ENCODE data around the gene PDHX. TPM values are rescaled to one million over a fixed set of nuclear protein-coding genes. Genes with fewer than 3 reads are reported as not detected.
"Not testable (repeated sequence)": the region's sequence is repeated elsewhere in the genome, so short reads cannot be mapped to it uniquely, and the experiment has no call there.

PDHX gene
- 64.3 and 88.0 TPM in 2 replicates for total RNA-seq (2014; rRNA removed; shearing (Covaris generic); ENCODE audit: low replicate concordance)

- no peaks in the 10 kb centered on the region for H3K27me3 ChIP-seq
- peak within 1 kb of the TSS; percentile 99 for H3K4me3 ChIP-seq
These were observed at the start of gene PDHX, which contains the start of gene APIP for GRCh38 chr11:34916015-34916842. Gene PDHX (plus strand): TSS chr11:34916618. CDS start chr11:34916656, 38 bp downstream. Gene APIP (minus strand): TSS chr11:34916379. CDS start chr11:34916284, 95 bp downstream.

GRCh38 chr11:34869425-34869824, 47.0 kb upstream of the PDHX start:
- H3K27me3 ChIP-seq: no peaks in the 10 kb centered on the region
- H3K9me3 ChIP-seq: 0 out of 2 replicates have a peak, but pooled peaks cover under 1% of the 10 kb centered on the region
- DNase-seq: no peak
- H3K36me3 ChIP-seq: no peaks in the 10 kb centered on the region
- H3K4me3 ChIP-seq: no peak overlapping the region

More at GRCh38 chr11:34916015-34916842, at the start of gene PDHX, which contains the start of gene APIP:
- Histone ChIP-seq H3K36me3 (peaks cover 64% of the 10 kb centered on the region), H3K9me3 (peaks cover 3% of the 10 kb centered on the region; the same call in 1 of the 2 replicates)
- DNase-seq: peak; percentile 100

- no peaks in the 10 kb centered on the region for H3K9me3 ChIP-seq
- H3K36me3 ChIP-seq: peaks cover 3% of the 10 kb centered on the region; the same call in 1 of the 2 replicates
- no peak for DNase-seq
- no peak overlapping the region for H3K4me3 ChIP-seq
- no peaks in the 10 kb centered on the region for H3K27me3 ChIP-seq
These were observed 45.7 kb upstream of the PDHX start for GRCh38 chr11:34870548-34871196.

GRCh38 chr11:34874202-34874601, 42.2 kb upstream of the PDHX start:
- Histone ChIP-seq H3K27me3 (no peaks in the 10 kb centered on the region), H3K4me3 (no peak overlapping the region), H3K36me3 (peaks cover 13% of the 10 kb centered on the region), H3K9me3 (no peaks in the 10 kb centered on the region)
- DNase-seq: no peak

GRCh38 chr11:34877375-34877975, 38.9 kb upstream of the PDHX start:
- Histone ChIP-seq H3K27me3 (no peaks in the 10 kb centered on the region), H3K9me3 (no peaks in the 10 kb centered on the region), H3K36me3 (peaks cover 29% of the 10 kb centered on the region), H3K4me3 (no peak overlapping the region)
- no peak for DNase-seq

- Histone ChIP-seq H3K4me3 (no peak overlapping the region), H3K27me3 (no peaks in the 10 kb centered on the region), H3K9me3 (no peaks in the 10 kb centered on the region), H3K36me3 (peaks cover 45% of the 10 kb centered on the region)
- no peak for DNase-seq
These were observed 34.5 kb upstream of the PDHX start for GRCh38 chr11:34881900-34882299.

- Histone ChIP-seq H3K36me3 (peaks cover 50% of the 10 kb centered on the region), H3K9me3 (no peaks in the 10 kb centered on the region), H3K4me3 (no peak overlapping the region), H3K27me3 (no peaks in the 10 kb centered on the region)
- DNase-seq: no peak
These were observed 29.8 kb upstream of the PDHX start for GRCh38 chr11:34886609-34887008.

GRCh38 chr11:34887260-34887659, 29.2 kb upstream of the PDHX start:
- no peak overlapping the region for H3K4me3 ChIP-seq
- no peaks in the 10 kb centered on the region for H3K27me3 ChIP-seq
- H3K36me3 ChIP-seq: peaks cover 44% of the 10 kb centered on the region
- no peaks in the 10 kb centered on the region for H3K9me3 ChIP-seq
- no peak for DNase-seq

GRCh38 chr11:34890089-34890488, 26.3 kb upstream of the PDHX start:
- H3K4me3 ChIP-seq: no peak overlapping the region
- no peaks in the 10 kb centered on the region for H3K27me3 ChIP-seq
- DNase-seq: no peak
- H3K9me3 ChIP-seq: no peaks in the 10 kb centered on the region
- H3K36me3 ChIP-seq: peaks cover 40% of the 10 kb centered on the region

GRCh38 chr11:34890812-34891211, 25.6 kb upstream of the PDHX start:
- H3K27me3 ChIP-seq: no peaks in the 10 kb centered on the region
- H3K36me3 ChIP-seq: peaks cover 38% of the 10 kb centered on the region
- no peak overlapping the region for H3K4me3 ChIP-seq
- no peak for DNase-seq
- H3K9me3 ChIP-seq: no peaks in the 10 kb centered on the region

GRCh38 chr11:34891611-34892010, 24.8 kb upstream of the PDHX start:
- H3K4me3 ChIP-seq: no peak overlapping the region
- H3K9me3 ChIP-seq: no peaks in the 10 kb centered on the region
- H3K36me3 ChIP-seq: peaks cover 42% of the 10 kb centered on the region
- DNase-seq: no peak
- no peaks in the 10 kb centered on the region for H3K27me3 ChIP-seq

- no peak for DNase-seq
- Histone ChIP-seq H3K36me3 (peaks cover 34% of the 10 kb centered on the region), H3K27me3 (no peaks in the 10 kb centered on the region), H3K9me3 (no peaks in the 10 kb centered on the region), H3K4me3 (no peak overlapping the region)
These were observed 23.0 kb upstream of the PDHX start for GRCh38 chr11:34893416-34893815.

- DNase-seq, H3K4me3 ChIP-seq: not testable (repeated sequence)
- peaks cover 21% of the 10 kb centered on the region for H3K9me3 ChIP-seq
These were observed 20.2 kb upstream of the PDHX start for GRCh38 chr11:34896191-34896590.

GRCh38 chr11:34897171-34897870, 19.1 kb upstream of the PDHX start:
- Histone ChIP-seq H3K27me3 (no peaks in the 10 kb centered on the region), H3K9me3 (peaks cover 25% of the 10 kb centered on the region), H3K36me3 (peaks cover 51% of the 10 kb centered on the region), H3K4me3 (no peak overlapping the region)
- no peak for DNase-seq

More at GRCh38 chr11:34896191-34896590, 20.2 kb upstream of the PDHX start:
- H3K27me3 ChIP-seq: not testable (repeated sequence)
- peaks cover 43% of the 10 kb centered on the region for H3K36me3 ChIP-seq

GRCh38 chr11:34898474-34898873, 17.9 kb upstream of the PDHX start:
- Histone ChIP-seq H3K36me3 (peaks cover 58% of the 10 kb centered on the region), H3K27me3 (no peaks in the 10 kb centered on the region), H3K9me3 (peaks cover 25% of the 10 kb centered on the region), H3K4me3 (no peak overlapping the region)
- DNase-seq: no peak

- H3K27me3 ChIP-seq: no peaks in the 10 kb centered on the region
- peaks cover 25% of the 10 kb centered on the region for H3K9me3 ChIP-seq
- DNase-seq: no peak
- H3K4me3 ChIP-seq: no peak overlapping the region
- H3K36me3 ChIP-seq: peaks cover 57% of the 10 kb centered on the region
These were observed 16.8 kb upstream of the PDHX start for GRCh38 chr11:34899633-34900016.

All from MG63 (cell line).